IPS DF 6.9 (cell line): ENCODE measurements around the gene TMEM44.

Experiments
- DNase-seq: peaks from one replicate; pipeline ENCODE4 v3.0.0-alpha.2; 2013; ENCODE audit warnings: low read depth, low spot score
- H3K27ac ChIP-seq: one replicate; pipeline ENCODE4 v1.5.1; 2013; ENCODE audit warnings: low read length, control low read depth
- H3K27me3 ChIP-seq: 2 replicates; pipeline ENCODE4 v1.6.1; 2013; ENCODE audit warnings: mild to moderate bottlenecking, low read length; ENCODE audit not compliant: control insufficient read depth, insufficient read depth
- H3K36me3 ChIP-seq: 2 replicates; pipeline ENCODE4 v1.6.1; 2013; ENCODE audit warnings: low read length; ENCODE audit not compliant: control insufficient read depth, insufficient read depth
- H3K4me1 ChIP-seq: 2 replicates; pipeline ENCODE4 v1.6.1; 2013; ENCODE audit warnings: low read length; ENCODE audit not compliant: control insufficient read depth, insufficient read depth
- H3K4me3 ChIP-seq: 2 replicates; pipeline ENCODE4 v1.5.1; 2013; ENCODE audit warnings: mild to moderate bottlenecking, low read length
- H3K9me3 ChIP-seq: 2 replicates; pipeline ENCODE4 v1.6.1; 2013; ENCODE audit warnings: low read length, inconsistent platforms; ENCODE audit not compliant: control insufficient read depth, insufficient read depth
- WGBS: extraction: QIAGEN DNeasy Blood & Tissue Kit; methylation state at CpG from one replicate; pipeline ENCODE4 v1.1.7; 2013; ENCODE audit warnings: mixed read lengths, missing lambda C conversion rate; ENCODE audit not compliant: insufficient read length, insufficient coverage; 5-methylcytosine and 5-hydroxymethylcytosine counted together

The TMEM44 gene

DNA sequence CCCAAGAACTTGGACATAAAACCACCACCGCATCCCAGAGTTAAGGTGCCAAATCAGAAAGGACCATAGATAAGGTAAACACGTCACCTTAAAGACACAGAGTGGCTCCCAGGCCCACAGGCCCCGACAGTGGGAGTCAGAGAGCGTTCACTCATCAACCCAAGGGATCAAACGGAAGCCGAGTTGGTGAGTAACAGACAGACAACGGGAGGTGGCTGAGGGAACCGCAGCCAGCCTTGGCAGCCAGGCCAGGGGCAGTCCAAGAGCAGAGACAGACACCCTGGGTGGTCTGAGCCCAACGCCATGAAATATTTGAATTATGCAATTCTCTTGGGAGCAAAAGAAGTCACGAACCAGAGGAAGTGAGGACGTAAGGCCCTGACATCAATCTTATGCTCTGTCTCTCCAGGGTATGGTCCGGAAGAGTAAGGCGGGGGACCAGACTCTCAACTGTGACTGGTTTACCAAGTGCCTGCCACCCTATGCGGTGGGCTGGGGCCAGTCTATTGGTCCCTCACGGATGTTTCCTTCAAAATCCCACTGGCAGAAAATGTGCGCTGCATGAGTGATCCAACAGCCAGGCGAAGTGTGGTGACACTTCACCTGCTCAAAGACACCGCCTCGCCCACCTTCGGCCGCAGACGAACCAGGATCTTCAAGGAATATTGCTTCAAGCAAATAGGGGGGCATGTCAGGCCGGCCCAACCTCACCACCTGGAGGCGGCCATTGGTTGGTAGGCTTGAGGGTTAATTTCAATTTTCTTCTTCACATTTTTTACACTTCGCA lies 34.3 kb downstream of the TMEM44 start:
- no peaks in the 10 kb centered on the region for H3K9me3 ChIP-seq
- H3K27ac ChIP-seq = no peak overlapping the region
- H3K4me1 ChIP-seq = no peaks in the 10 kb centered on the region; the same call in 1 of the 2 replicates
- WGBS = no CpG with 5 or more reads among the region's 25 CpGs
- H3K4me3 ChIP-seq = no peak overlapping the region
- H3K27me3 ChIP-seq = no peaks in the 10 kb centered on the region
- no peaks in the 10 kb centered on the region for H3K36me3 ChIP-seq
- DNase-seq = no peak

DNA sequence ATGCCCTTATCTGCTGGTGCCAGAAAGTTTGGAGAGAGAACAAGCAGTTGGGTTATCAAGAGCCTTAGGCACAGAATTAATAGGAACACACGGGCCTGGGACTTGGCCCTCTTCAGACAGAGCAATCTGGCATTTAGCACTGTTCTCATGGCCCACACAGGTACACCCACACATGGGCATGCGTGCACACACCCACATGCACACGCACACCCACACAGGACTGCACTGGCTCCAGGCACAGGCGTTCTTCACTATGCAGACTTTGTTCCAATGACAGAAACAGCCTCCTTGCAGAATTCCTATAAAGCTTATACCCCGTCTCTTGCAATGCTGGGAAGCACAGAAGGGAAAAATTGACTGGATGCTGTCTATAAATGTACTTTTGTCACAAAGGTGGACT lies 36.3 kb downstream of the TMEM44 start:
- Histone ChIP-seq H3K36me3 (no peaks in the 10 kb centered on the region), H3K27me3 (no peaks in the 10 kb centered on the region), H3K9me3 (no peaks in the 10 kb centered on the region), H3K4me3 (no peak overlapping the region), H3K4me1 (no peaks in the 10 kb centered on the region; the same call in 1 of the 2 replicates), H3K27ac (no peak overlapping the region)
- DNase-seq = no peak
- no CpG with 5 or more reads among the region's 5 CpGs for whole genome bisulfite sequencing

DNA sequence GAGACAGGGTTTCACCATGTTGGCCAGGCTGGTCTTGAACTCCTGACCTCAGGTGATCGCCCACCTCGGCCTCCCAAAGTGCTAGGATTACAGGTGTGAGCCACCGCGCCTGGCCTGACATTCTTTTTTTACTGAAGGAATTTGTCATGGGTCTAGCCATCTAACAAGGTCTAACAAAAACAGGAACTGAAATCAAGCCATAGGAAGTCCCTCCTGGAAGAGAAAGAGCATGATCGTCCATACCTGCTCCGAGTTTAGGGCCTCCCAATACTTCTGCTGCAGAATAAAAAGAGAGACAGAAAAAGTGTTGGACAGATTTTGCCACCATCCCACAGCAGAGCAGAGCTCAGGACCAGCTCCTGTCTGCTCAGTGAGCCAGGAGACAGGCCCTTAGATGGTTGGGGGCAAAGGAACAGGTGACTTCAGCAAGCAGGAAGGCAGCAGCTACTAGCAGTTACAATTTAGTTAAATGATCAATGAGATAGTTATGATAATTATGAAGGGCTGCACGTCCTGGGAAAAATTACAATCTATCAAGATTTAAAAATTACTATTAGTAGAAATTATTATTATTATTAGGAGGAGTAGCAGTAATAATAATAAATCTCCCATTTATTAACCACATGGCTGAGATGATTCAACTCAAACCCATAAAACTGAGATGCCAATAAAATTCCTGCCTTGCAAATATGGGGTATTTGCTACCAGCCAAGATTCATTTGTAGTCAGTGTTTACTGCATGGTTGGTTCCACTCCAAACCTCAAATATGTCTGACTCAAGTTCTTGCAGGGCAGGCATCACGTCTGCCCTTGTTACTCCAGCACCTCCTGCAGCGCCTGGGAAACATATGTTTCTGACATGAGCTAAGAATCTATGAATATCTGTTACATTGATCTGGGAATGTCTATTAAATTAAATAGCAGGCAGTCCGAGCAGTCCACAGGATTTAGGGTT lies 40.1 kb downstream of the TMEM44 start:
- Histone ChIP-seq H3K4me1 (no peaks in the 10 kb centered on the region), H3K36me3 (no peaks in the 10 kb centered on the region), H3K27me3 (no peaks in the 10 kb centered on the region), H3K9me3 (no peaks in the 10 kb centered on the region), H3K27ac (no peak overlapping the region), H3K4me3 (no peak overlapping the region)
- no CpG with 5 or more reads among the region's 10 CpGs for WGBS
- no peak for DNase-seq

DNA sequence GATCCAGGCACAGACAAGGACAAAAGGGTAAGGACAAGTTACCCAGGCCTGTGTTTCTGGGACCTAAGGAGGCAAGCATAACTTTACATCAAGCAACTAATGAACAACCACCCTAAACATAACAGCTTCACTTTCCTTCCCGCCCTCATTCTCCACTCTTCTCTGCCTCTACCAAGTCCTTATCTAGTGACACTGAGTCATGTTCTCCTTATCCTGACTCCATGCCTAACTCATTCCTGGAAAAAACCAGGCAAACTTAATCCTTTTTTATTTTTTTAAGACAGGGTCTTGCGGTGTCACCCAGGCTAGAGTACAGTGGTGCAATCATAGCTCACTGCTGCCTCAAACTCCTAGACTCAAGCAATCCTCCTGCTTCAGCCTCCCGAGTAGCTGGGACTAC lies 44.5 kb downstream of the TMEM44 start:
- DNase-seq = no peak
- Histone ChIP-seq H3K27ac (no peak overlapping the region), H3K4me1 (no peaks in the 10 kb centered on the region), H3K27me3 (no peaks in the 10 kb centered on the region), H3K9me3 (no peaks in the 10 kb centered on the region), H3K4me3 (no peak overlapping the region), H3K36me3 (no peaks in the 10 kb centered on the region)
- WGBS = no CpG with 5 or more reads among the region's 3 CpGs

DNA sequence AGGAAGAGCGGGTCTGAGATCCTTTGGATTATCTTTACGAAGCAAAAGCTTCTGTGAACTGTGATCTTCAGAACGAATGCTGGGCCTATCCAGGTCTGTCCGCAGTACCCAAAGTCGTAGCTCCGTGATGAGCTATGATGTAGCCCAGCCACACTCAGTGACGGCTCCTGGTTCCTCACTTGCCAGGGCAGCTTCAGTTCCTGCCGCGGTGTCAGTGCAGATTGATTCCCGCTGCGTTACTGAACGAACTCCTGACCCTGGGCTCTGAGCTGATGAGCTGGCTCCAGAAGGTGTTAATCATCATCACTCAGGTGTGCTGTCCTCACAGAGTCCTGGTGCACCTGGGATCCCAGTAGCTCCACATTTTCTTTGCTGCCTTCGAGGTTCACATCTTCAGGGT lies 45.0 kb downstream of the TMEM44 start:
- Histone ChIP-seq H3K4me3 (no peak overlapping the region), H3K4me1 (no peaks in the 10 kb centered on the region), H3K36me3 (no peaks in the 10 kb centered on the region), H3K9me3 (no peaks in the 10 kb centered on the region), H3K27ac (no peak overlapping the region), H3K27me3 (no peaks in the 10 kb centered on the region)
- WGBS = no CpG with 5 or more reads among the region's 13 CpGs
- DNase-seq = no peak

DNA sequence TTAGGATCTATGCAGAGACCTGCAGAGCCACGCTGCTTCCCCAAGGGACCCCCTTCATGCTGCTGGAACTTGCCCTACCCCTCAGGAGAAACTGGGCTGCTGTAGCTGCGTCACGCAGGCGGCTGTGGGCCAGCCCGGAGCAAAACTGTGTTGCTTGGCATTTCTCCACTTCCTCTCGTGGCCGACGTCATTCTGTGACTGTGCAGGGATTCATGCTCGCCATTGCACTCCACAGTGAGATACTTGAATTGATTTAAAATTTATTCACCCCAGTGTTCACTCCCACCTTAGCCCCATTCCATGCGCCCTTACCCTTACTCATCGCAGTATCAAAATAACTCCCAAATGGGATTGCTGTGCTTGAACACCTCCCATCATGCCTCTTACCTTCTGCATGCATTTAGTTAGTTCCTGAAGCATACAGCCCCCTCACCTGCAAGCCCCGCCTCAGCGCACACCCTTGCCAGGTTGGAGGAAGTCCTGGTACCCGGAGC lies 45.7 kb downstream of the TMEM44 start:
- Histone ChIP-seq H3K4me1 (no peaks in the 10 kb centered on the region), H3K4me3 (no peak overlapping the region), H3K27me3 (no peaks in the 10 kb centered on the region), H3K9me3 (no peaks in the 10 kb centered on the region), H3K36me3 (no peaks in the 10 kb centered on the region), H3K27ac (no peak overlapping the region)
- WGBS = no CpG with 5 or more reads among the region's 14 CpGs
- no peak for DNase-seq

DNA sequence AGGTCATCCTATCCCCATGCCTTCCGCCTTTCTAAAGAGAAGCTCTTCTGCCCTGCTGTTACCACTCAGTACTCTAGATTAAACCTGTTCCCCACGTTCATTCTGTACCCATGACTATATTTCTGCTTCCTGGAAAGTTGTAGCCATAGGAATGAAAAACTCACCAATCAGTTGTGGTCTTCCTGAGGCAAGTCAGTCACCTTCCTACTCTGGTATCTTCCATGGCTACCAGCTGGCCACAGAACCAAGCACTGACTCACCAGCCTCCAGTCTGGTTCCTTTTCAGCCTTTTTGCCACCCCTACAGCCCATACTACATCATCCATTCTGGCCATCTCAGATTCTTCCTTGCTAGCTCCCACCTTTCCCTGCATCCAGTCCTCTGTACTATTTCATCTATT lies 46.4 kb downstream of the TMEM44 start:
- DNase-seq = no peak
- Histone ChIP-seq H3K4me3 (no peak overlapping the region), H3K4me1 (no peaks in the 10 kb centered on the region), H3K9me3 (no peaks in the 10 kb centered on the region), H3K27ac (no peak overlapping the region), H3K36me3 (no peaks in the 10 kb centered on the region), H3K27me3 (no peaks in the 10 kb centered on the region)
- WGBS = no CpG with 5 or more reads among the region's 2 CpGs

DNA sequence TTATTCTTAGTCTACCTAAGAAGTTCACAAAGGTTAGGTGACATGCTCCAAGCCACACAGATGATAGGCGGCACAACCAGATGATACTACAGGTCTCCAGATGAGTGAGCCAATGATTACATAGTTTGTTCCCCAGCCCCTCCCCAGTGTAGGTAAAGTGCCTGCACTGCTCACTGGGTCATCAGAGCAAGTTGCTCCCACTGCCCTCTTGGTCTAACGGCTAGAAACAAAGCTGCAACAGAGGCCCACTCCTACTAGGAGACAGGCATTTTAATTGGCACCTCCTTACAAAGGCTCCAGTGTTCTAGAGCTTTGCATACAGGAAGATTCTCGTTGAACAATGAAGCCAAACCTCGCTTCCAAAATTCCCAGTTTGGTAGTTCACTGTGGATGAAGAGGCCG lies 47.3 kb downstream of the TMEM44 start:
- Histone ChIP-seq H3K27ac (no peak overlapping the region), H3K9me3 (no peaks in the 10 kb centered on the region), H3K4me3 (no peak overlapping the region), H3K36me3 (no peaks in the 10 kb centered on the region), H3K4me1 (no peaks in the 10 kb centered on the region), H3K27me3 (no peaks in the 10 kb centered on the region)
- WGBS = no CpG with 5 or more reads among the region's 5 CpGs
- no peak for DNase-seq

DNA sequence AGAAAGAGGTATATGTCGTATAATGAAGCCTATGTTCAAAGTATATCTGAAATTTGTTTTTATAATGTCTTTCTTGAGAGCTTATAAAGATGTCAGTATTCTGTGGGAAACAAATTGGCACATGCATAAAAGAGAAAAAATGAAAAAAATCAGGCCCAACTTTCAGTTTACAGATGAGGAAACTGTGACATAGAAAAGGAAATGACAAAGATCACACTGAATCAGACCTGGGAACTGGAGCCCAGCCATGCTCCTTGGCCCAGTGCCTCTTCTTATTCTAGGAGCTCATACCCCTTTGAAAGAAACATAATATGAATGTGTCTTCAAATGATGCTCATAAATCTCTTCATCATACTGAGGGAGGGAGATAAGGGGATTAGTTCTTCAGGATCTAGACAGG lies 48.4 kb downstream of the TMEM44 start:
- H3K27me3 ChIP-seq = no peaks in the 10 kb centered on the region
- no peak overlapping the region for H3K4me3 ChIP-seq
- H3K36me3 ChIP-seq = no peaks in the 10 kb centered on the region
- WGBS = no CpG with 5 or more reads among the region's 1 CpG
- DNase-seq = no peak
- H3K9me3 ChIP-seq = no peaks in the 10 kb centered on the region
- no peaks in the 10 kb centered on the region for H3K4me1 ChIP-seq
- H3K27ac ChIP-seq = no peak overlapping the region

DNA sequence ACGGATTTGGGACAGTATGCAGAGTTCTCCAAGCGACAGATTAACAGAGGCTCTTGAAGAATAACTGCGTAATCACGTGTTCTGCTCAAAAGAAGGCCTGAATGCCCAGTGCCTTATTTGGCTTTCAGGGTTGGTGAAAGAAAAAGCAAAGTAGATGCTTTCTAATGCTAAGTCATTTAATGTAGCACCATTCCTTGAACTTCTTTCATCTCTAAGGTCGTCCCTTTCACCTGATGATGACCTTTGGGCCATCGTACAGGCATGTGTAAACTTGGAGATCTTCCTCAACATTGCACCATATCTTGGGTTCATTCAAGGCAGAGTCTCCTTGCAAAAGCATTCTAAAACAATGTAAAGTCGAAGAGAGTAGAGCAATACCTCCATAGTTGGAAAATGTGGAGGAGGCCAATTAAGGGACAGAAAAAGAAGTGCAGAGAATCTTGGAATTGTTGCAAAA lies 48.9 kb downstream of the TMEM44 start:
- H3K27ac ChIP-seq = no peak overlapping the region
- no peaks in the 10 kb centered on the region for H3K36me3 ChIP-seq
- no peaks in the 10 kb centered on the region for H3K4me1 ChIP-seq
- no peaks in the 10 kb centered on the region for H3K27me3 ChIP-seq
- no peak for DNase-seq
- H3K4me3 ChIP-seq = peak overlapping the region; percentile 59
- H3K9me3 ChIP-seq = no peaks in the 10 kb centered on the region
- WGBS = no CpG with 5 or more reads among the region's 7 CpGs
